Renal cortex interstitium (tissue), 11 donors: ENCODE data around the gene CCDC71L. TPM values are rescaled to one million over a fixed set of nuclear protein-coding genes. Genes with fewer than 3 reads are reported as not detected.

Experiments
- DNase-seq, 11 donors: peaks; one replicate each; pipeline ENCODE4 v3.0.0-alpha.2; 2013; ENCODE audit warnings: low read depth in 9 of 11, low spot score in 4 of 11; ENCODE audit errors: extremely low read depth in 1 of 11
- polyA plus RNA-seq, 3 donors: library from polyadenylated mRNA; unstranded; fragments of 120-200 nt; gene quantifications; one replicate each; pipeline ENCODE4 v1.2.1, GENCODE V29; 2013; ENCODE audit not compliant: insufficient read length in 3 of 3

Gene CCDC71L
- polyA plus RNA-seq, 3 donors: 6.8 to 8.6 (median 8.0) TPM

GRCh38 chr7:106615808-106616707 is 44.9 kb downstream of the CCDC71L start:
- DNase-seq: no peak

GRCh38 chr7:106614751-106615150 is 46.2 kb downstream of the CCDC71L start:
- DNase-seq: no peak

GRCh38 chr7:106613848-106614560 is 47.0 kb downstream of the CCDC71L start:
- no peak for DNase-seq

DNA sequence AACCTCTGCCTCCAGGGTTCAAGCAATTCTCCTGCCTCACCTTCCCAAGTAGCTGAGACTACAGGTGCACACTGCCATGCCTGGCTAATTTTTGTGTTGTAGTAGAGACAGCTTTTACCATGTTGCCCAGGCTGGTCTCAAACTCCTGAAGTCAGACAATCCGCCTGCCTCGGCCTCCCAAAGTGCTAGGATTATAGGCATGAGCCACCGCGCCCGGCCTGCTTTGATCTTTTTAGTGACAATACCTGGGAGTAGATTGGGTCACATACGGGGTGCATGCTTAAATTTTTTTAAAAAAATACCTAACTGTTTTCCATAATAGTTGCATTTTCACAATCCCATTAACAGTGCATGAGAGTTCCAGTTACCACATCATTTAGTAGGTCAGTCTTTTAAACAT is 47.7 kb downstream of the CCDC71L start:
- DNase-seq: no peak

DNA sequence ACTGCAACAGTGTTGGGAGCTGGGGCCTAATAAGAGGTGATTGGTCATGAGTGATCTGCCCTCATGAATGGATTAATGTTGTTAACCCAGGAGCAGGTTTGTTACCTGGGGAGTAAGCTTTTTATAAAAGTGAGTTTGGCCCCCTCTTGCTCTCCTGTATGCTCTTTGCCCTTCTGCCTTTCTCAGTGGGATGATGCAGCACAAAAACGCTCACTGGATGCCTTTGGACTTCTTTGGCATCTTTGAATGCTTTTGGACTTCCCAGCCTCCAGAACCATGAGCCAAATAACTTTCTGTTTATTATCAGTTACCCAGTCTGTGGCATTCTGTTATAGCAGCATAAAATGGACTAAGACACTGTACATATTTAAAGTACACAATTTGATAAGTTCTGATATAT is 48.5 kb downstream of the CCDC71L start:
- no peak for DNase-seq

DNA sequence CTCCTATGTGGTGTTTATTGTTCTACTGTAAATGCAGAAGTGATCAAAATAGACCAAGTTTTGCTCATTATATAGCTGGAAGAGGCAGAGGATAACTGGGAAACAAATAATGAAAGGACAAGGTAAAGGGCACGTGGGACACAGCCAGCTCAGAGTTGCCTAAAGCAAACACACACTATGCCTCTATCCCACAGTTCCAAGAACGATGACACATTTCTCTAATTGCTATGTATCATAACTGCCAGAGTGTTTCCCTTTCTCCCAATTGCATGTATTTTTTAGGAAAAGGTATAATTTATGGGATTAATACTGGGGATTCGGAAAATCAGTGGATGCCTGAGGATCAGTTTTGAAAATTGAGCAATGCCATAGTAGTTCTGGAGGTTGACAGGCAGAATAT is 49.0 kb downstream of the CCDC71L start:
- no peak for DNase-seq

- DNase-seq: no peak
Measured at GRCh38 chr7:106610996-106611886, 49.7 kb downstream of the CCDC71L start.

GRCh38 chr7:106609416-106609815 is 51.5 kb downstream of the CCDC71L start:
- DNase-seq: no peak

DNA sequence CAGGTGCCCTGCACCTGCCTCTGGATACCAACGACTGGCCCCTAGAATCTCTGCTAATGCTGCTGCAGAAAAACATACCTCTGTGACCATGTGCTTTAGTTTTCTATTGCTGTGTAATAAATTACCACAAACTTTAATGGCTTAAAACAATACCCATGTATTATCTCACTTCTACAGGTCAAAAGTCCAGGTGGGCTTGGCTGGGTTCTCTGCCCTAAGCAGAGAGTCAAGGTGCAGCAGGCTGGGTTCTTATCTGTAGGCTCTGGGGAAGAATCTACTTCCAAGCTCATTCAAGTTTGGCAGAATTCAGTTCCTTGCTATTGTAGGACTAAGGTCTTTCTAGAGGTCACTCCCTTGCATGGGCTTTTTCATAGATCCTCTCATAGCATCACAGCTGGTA is 52.3 kb downstream of the CCDC71L start:
- DNase-seq: no peak

Other genes starting within 250 kb of the CCDC71L start
- 1 to 10 TPM; 2.1 to 2.8 (median 2.5) TPM for gene PIK3CG, start 204.1 kb upstream of the CCDC71L start, polyA plus RNA-seq